IPS DF 6.9 (cell line): ENCODE results near the gene ULBP2.
"Not testable (repeated sequence)": the region's sequence is repeated elsewhere in the genome, so short reads cannot be mapped to it uniquely, and the experiment has no call there.

ENCODE experiments used
- DNase-seq: peaks from one replicate; pipeline ENCODE4 v3.0.0-alpha.2; 2013; ENCODE audit warnings: low read depth, low spot score
- H3K27ac ChIP-seq: one replicate; pipeline ENCODE4 v1.5.1; 2013; ENCODE audit warnings: low read length, control low read depth
- H3K27me3 ChIP-seq: 2 replicates; pipeline ENCODE4 v1.6.1; 2013; ENCODE audit warnings: mild to moderate bottlenecking, low read length; ENCODE audit not compliant: control insufficient read depth, insufficient read depth
- H3K36me3 ChIP-seq: 2 replicates; pipeline ENCODE4 v1.6.1; 2013; ENCODE audit warnings: low read length; ENCODE audit not compliant: control insufficient read depth, insufficient read depth
- H3K4me1 ChIP-seq: 2 replicates; pipeline ENCODE4 v1.6.1; 2013; ENCODE audit warnings: low read length; ENCODE audit not compliant: control insufficient read depth, insufficient read depth
- H3K4me3 ChIP-seq: 2 replicates; pipeline ENCODE4 v1.5.1; 2013; ENCODE audit warnings: mild to moderate bottlenecking, low read length
- H3K9me3 ChIP-seq: 2 replicates; pipeline ENCODE4 v1.6.1; 2013; ENCODE audit warnings: low read length, inconsistent platforms; ENCODE audit not compliant: control insufficient read depth, insufficient read depth
- WGBS: extraction: QIAGEN DNeasy Blood & Tissue Kit; methylation state at CpG from one replicate; pipeline ENCODE4 v1.1.7; 2013; ENCODE audit warnings: mixed read lengths, missing lambda C conversion rate; ENCODE audit not compliant: insufficient read length, insufficient coverage; 5-methylcytosine and 5-hydroxymethylcytosine counted together

Gene ULBP2

GRCh38 chr6:149900620-149901443 is 41.0 kb upstream of the ULBP2 start:
- no peaks in the 10 kb centered on the region for H3K36me3 ChIP-seq
- no peak for DNase-seq
- H3K4me1 ChIP-seq = 0 out of 2 replicates have a peak, but pooled peaks cover 2% of the 10 kb centered on the region
- no peak overlapping the region for H3K27ac ChIP-seq
- H3K9me3 ChIP-seq = no peaks in the 10 kb centered on the region
- H3K27me3 ChIP-seq = no peaks in the 10 kb centered on the region
- WGBS = no CpG with 5 or more reads among the region's 11 CpGs
- H3K4me3 ChIP-seq = no peak overlapping the region

- DNase-seq = no peak
- no CpG with 5 or more reads among the region's 6 CpGs for WGBS
- Histone ChIP-seq H3K9me3 (no peaks in the 10 kb centered on the region), H3K4me1 (0 out of 2 replicates have a peak, but pooled peaks cover 2% of the 10 kb centered on the region), H3K4me3 (no peak overlapping the region), H3K36me3 (no peaks in the 10 kb centered on the region), H3K27ac (no peak overlapping the region), H3K27me3 (no peaks in the 10 kb centered on the region)
Observed at GRCh38 chr6:149901444-149902140, 40.2 kb upstream of the ULBP2 start.

- H3K36me3 ChIP-seq = no peaks in the 10 kb centered on the region
- no peak overlapping the region for H3K4me3 ChIP-seq
- H3K27ac ChIP-seq = no peak overlapping the region
- no peak for DNase-seq
- WGBS = no CpG with 5 or more reads among the region's 5 CpGs
- H3K4me1 ChIP-seq = 0 out of 2 replicates have a peak, but pooled peaks cover 2% of the 10 kb centered on the region
- H3K27me3 ChIP-seq = no peaks in the 10 kb centered on the region
- peaks cover 2% of the 10 kb centered on the region for H3K9me3 ChIP-seq
Observed at GRCh38 chr6:149903938-149904611, 37.7 kb upstream of the ULBP2 start.

GRCh38 chr6:149904661-149905370 is 37.0 kb upstream of the ULBP2 start:
- Histone ChIP-seq H3K27ac (no peak overlapping the region), H3K27me3 (no peaks in the 10 kb centered on the region), H3K4me1 (0 out of 2 replicates have a peak, but pooled peaks cover 2% of the 10 kb centered on the region), H3K36me3 (no peaks in the 10 kb centered on the region), H3K4me3 (no peak overlapping the region), H3K9me3 (peaks cover 2% of the 10 kb centered on the region)
- WGBS = no CpG with 5 or more reads among the region's 13 CpGs
- no peak for DNase-seq

- H3K9me3 ChIP-seq = peaks cover 2% of the 10 kb centered on the region
- no peak overlapping the region for H3K27ac ChIP-seq
- H3K4me1 ChIP-seq = 0 out of 2 replicates have a peak, but pooled peaks cover 2% of the 10 kb centered on the region
- H3K4me3 ChIP-seq = no peak overlapping the region; the same call in 1 of the 2 replicates
- no peaks in the 10 kb centered on the region for H3K27me3 ChIP-seq
- no peaks in the 10 kb centered on the region for H3K36me3 ChIP-seq
- DNase-seq = no peak
- no CpG with 5 or more reads among the region's 18 CpGs for WGBS
Observed at GRCh38 chr6:149905371-149905910, 36.4 kb upstream of the ULBP2 start.

- Histone ChIP-seq H3K27ac (no peak overlapping the region), H3K4me3 (no peak overlapping the region), H3K27me3 (no peaks in the 10 kb centered on the region), H3K4me1 (0 out of 2 replicates have a peak, but pooled peaks cover 2% of the 10 kb centered on the region), H3K36me3 (no peaks in the 10 kb centered on the region), H3K9me3 (peaks cover 2% of the 10 kb centered on the region)
- WGBS = no CpG with 5 or more reads among the region's 6 CpGs
- no peak for DNase-seq
Observed at GRCh38 chr6:149905911-149906371, 35.9 kb upstream of the ULBP2 start.

- Histone ChIP-seq H3K27me3 (no peaks in the 10 kb centered on the region), H3K4me3 (no peak overlapping the region), H3K27ac (no peak overlapping the region), H3K36me3 (no peaks in the 10 kb centered on the region), H3K4me1 (0 out of 2 replicates have a peak, but pooled peaks cover 2% of the 10 kb centered on the region), H3K9me3 (peaks cover 2% of the 10 kb centered on the region)
- no CpG with 5 or more reads among the region's 4 CpGs for WGBS
- no peak for DNase-seq
Observed at GRCh38 chr6:149906405-149906804, 35.4 kb upstream of the ULBP2 start.

- Histone ChIP-seq H3K36me3 (no peaks in the 10 kb centered on the region), H3K27ac (no peak overlapping the region), H3K27me3 (no peaks in the 10 kb centered on the region), H3K4me1 (0 out of 2 replicates have a peak, but pooled peaks cover 2% of the 10 kb centered on the region), H3K4me3 (no peak overlapping the region), H3K9me3 (peaks cover 2% of the 10 kb centered on the region)
- WGBS = no CpG with 5 or more reads among the region's 2 CpGs
- DNase-seq = no peak
Observed at GRCh38 chr6:149907317-149907716, 34.5 kb upstream of the ULBP2 start.

GRCh38 chr6:149908480-149908879 is 33.3 kb upstream of the ULBP2 start:
- no CpG with 5 or more reads among the region's 4 CpGs for WGBS
- H3K27me3 ChIP-seq = not testable (repeated sequence)

More at GRCh38 chr6:149908480-149908879, 33.3 kb upstream of the ULBP2 start:
- not testable (repeated sequence) for H3K36me3 ChIP-seq, H3K27ac ChIP-seq, DNase-seq, H3K9me3 ChIP-seq, H3K4me1 ChIP-seq, H3K4me3 ChIP-seq
